ENCODE results near the gene LSM5. TPM values are rescaled to one million over a fixed set of nuclear protein-coding genes. Genes with fewer than 3 reads are reported as not detected.

Gene LSM5
- 10 to 100 TPM; 15.4 to 41.6 TPM for total RNA-seq

DNA sequence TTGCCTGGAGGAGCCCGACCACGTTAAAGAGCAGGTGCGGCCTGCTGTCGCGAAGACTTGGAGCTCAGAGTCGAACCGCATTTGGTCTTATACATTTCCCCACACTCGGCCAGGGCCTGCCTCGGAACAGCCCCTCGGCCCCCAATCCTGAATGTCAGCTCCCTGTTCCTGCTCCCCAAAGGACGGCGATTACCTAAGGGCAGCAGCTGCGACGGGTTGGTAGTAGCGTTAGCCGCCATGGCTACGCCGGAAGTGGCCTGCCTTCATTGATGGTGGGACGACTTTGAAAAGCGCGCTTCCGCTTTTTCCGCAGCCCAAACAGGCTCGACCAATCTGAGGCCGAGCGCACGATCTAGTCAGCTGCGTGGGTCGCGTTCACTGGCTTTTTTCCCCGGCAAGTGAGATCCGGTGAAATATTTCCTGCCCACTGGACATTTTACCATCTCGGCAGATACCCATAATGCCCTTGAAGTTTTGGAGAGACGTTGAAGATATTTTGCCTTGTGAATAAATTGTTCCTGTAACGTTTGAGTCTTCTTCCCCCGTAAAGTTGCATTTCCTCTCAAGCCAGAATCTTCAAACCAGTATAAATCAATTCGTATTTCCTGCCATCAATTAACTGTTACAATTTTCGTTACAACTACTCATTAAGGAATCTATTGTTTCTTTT lies at the start of gene LSM5:
Gene LSM5 (minus strand): TSS at position 254 of the 670 bp plus-strand sequence. CDS start 15 bp downstream, at position 239.
- TF ChIP-seq, protein P1, sequence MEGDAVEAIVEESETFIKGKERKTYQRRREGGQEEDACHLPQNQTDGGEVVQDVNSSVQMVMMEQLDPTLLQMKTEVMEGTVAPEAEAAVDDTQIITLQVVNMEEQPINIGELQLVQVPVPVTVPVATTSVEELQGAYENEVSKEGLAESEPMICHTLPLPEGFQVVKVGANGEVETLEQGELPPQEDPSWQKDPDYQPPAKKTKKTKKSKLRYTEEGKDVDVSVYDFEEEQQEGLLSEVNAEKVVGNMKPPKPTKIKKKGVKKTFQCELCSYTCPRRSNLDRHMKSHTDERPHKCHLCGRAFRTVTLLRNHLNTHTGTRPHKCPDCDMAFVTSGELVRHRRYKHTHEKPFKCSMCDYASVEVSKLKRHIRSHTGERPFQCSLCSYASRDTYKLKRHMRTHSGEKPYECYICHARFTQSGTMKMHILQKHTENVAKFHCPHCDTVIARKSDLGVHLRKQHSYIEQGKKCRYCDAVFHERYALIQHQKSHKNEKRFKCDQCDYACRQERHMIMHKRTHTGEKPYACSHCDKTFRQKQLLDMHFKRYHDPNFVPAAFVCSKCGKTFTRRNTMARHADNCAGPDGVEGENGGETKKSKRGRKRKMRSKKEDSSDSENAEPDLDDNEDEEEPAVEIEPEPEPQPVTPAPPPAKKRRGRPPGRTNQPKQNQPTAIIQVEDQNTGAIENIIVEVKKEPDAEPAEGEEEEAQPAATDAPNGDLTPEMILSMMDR (IDR thresholded peaks at IDR 0.05) = no peak
- TF ChIP-seq POLR2AphosphoS5 (IDR thresholded peaks at IDR 0.05) = peak; percentile 96
- no peak for TF ChIP-seq POLR2A (IDR thresholded peaks at IDR 0.05)
- Histone ChIP-seq H3K4me1 (replicated peaks) (no peaks in the 10 kb centered on the region), H3K9me3 (no peaks in the 10 kb centered on the region), H3K36me3 (no peaks in the 10 kb centered on the region), H3K27ac (peak within 1 kb of the TSS; percentile 85 to 86), H3K27me3 (replicated peaks; ENCODE audit: insufficient read depth) (no peaks in the 10 kb centered on the region), H3K4me3 (peak within 1 kb of the TSS; percentile 58 to 65)
- DNase-seq (ENCODE audit: low spot score) = peak; percentile 91
- WGBS = 0% methylated on average over 38 of the region's 38 CpGs
- intact Hi-C loops (cut with DNase I) = no loop called here

DNA sequence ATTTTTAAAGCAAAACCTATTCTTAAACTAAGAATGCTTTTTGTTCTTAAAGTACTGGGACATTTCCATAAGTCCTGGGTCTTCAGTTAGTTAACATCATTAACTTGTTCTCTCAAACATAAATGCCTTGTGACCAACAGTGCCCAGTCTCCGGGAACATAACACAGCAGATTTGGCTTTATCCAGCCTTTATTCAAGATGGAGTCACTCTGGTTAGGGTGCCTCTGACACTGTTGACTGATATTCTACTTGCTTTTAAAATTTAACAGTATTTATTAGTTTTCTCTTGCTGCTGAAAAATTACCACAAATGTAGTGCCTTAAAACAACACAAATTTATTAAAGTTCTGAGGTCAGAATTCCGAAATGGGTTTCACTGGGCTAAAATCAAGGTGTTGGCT lies 49.2 kb upstream of the LSM5 start:
- H3K9me3 ChIP-seq = no peaks in the 10 kb centered on the region
- H3K27me3 ChIP-seq (replicated peaks; ENCODE audit: insufficient read depth) = no peaks in the 10 kb centered on the region
- H3K4me3 ChIP-seq = no peak overlapping the region
- DNase-seq (ENCODE audit: low spot score) = no peak
- no peaks in the 10 kb centered on the region for H3K36me3 ChIP-seq
- no peak overlapping the region for H3K27ac ChIP-seq
- H3K4me1 ChIP-seq (replicated peaks) = no peaks in the 10 kb centered on the region
- no peak for TF ChIP-seq POLR2AphosphoS5 (IDR thresholded peaks at IDR 0.05)
- no peak for TF ChIP-seq POLR2A (IDR thresholded peaks at IDR 0.05)
- TF ChIP-seq, protein P1 (IDR thresholded peaks at IDR 0.05) = no peak
- 97% methylated on average over 2 of the region's 2 CpGs for WGBS
- intact Hi-C loops (cut with DNase I) = no loop called here

DNA sequence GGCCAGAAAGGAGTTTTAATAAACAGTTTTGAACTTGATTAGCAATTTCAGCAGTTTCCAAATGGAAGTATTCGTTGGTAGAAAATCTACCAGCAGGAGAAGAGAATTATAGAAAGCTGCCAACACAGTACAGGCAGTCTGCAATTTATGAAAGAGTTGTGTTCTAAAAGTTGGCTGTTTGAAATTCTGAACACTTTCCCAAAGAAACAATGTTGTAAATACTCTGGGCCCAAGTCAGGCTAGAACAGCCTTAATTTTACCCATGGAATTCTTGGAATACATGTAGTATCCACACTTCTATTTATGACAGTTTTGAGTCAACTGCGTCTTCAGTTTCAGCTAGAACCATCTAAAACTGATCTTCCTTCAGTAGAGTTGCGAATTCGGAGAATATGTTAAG lies 47.6 kb upstream of the LSM5 start:
- no peaks in the 10 kb centered on the region for H3K36me3 ChIP-seq
- no peaks in the 10 kb centered on the region for H3K27me3 ChIP-seq (replicated peaks; ENCODE audit: insufficient read depth)
- TF ChIP-seq, protein P1 (IDR thresholded peaks at IDR 0.05) = no peak
- TF ChIP-seq POLR2A (IDR thresholded peaks at IDR 0.05) = no peak
- TF ChIP-seq POLR2AphosphoS5 (IDR thresholded peaks at IDR 0.05) = no peak
- H3K4me3 ChIP-seq = no peak overlapping the region
- intact Hi-C loops (cut with DNase I) = no loop called here
- H3K9me3 ChIP-seq = no peaks in the 10 kb centered on the region
- no peak overlapping the region for H3K27ac ChIP-seq
- H3K4me1 ChIP-seq (replicated peaks) = no peaks in the 10 kb centered on the region
- DNase-seq (ENCODE audit: low spot score) = no peak
- WGBS = 88% methylated on average over 4 of the region's 4 CpGs

DNA sequence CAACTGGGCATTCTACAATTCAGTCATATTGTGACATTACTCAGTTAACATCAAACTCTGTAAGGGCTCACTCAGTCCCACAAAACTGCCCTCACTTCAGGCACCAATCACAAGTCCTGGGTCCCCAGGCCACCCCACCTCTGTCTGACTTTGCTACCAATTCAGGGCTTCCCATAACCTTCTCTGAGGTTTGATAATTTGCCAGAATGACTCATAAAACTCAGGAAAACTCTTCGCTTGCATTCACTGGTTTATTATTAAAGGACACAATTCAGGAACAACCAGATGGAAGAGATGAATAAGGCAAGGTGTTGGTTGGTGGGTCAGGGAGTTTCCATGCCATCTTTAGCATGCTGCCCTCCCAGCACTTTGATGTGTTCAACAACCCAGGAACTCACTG lies 46.4 kb upstream of the LSM5 start:
- no peaks in the 10 kb centered on the region for H3K4me1 ChIP-seq (replicated peaks)
- WGBS = 10% methylated on average over 1 of the region's 1 CpG
- H3K4me3 ChIP-seq = no peak overlapping the region
- TF ChIP-seq, protein P1 (IDR thresholded peaks at IDR 0.05) = no peak
- TF ChIP-seq POLR2A (IDR thresholded peaks at IDR 0.05) (no peak), POLR2AphosphoS5 (IDR thresholded peaks at IDR 0.05) (no peak)
- H3K27me3 ChIP-seq (replicated peaks; ENCODE audit: insufficient read depth) = no peaks in the 10 kb centered on the region
- no peaks in the 10 kb centered on the region for H3K9me3 ChIP-seq
- H3K27ac ChIP-seq = no peak overlapping the region
- intact Hi-C loops (cut with DNase I) = no loop called here
- no peaks in the 10 kb centered on the region for H3K36me3 ChIP-seq
- no peak for DNase-seq (ENCODE audit: low spot score)

GRCh38 chr7:32536016-32536415 lies 45.8 kb upstream of the LSM5 start:
- no peaks in the 10 kb centered on the region for H3K4me1 ChIP-seq (replicated peaks)
- intact Hi-C loops (cut with DNase I) = no loop called here
- H3K36me3 ChIP-seq = no peaks in the 10 kb centered on the region
- TF ChIP-seq POLR2AphosphoS5 (IDR thresholded peaks at IDR 0.05) = no peak
- TF ChIP-seq POLR2A (IDR thresholded peaks at IDR 0.05) = no peak
- TF ChIP-seq, protein P1 (IDR thresholded peaks at IDR 0.05) = no peak
- H3K9me3 ChIP-seq = no peaks in the 10 kb centered on the region
- no peak overlapping the region for H3K4me3 ChIP-seq
- H3K27me3 ChIP-seq (replicated peaks; ENCODE audit: insufficient read depth) = no peaks in the 10 kb centered on the region
- 97% methylated on average over 2 of the region's 2 CpGs for whole genome bisulfite sequencing
- H3K27ac ChIP-seq = no peak overlapping the region
- DNase-seq (ENCODE audit: low spot score) = no peak

All from prostate gland (tissue), 2 donors.